Putamen (tissue), 1 donor: Measurements from ENCODE around the gene EHD4.
A peak's percentile ranks its signal among the peaks of the same experiment; 100 is the strongest.

ENCODE experiments used
- DNase-seq: peaks from one replicate; pipeline ENCODE4 v3.0.0-alpha.2; 2016; ENCODE audit warnings: low spot score

The EHD4 gene

DNA sequence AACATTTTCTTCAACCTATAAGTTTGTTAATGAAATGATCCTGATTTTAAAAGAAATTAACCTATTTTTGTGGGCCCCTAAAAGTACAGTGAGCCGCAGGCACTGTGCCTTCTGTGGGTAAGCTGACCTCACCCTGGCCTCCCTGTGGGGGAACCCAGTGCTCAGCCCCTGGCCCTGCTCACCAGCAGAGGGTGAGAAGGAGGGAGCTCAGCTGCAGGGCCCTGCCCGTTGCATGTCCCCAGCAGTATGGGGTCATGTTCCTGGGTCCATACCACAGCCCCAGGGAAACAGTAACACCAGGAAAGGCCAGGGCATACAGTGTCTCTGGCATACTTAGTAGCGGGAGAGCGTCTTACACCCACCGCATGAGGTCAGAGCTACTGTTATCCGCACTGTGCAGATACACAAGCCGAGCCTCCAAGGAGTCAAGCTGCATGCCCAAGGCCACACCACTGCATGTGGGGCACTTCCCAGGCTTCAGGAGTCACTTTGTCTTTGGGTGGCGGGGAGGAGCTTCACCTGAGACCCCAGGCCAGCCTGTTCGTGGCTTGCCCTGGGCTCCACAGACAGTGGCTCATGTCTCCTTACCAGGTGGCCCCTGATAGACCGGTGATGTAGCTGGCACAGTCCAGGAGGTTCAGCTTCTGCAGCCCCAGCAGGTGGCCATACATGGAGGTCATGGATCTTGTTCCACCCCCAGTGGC is 22.6 kb upstream of the EHD4 start:
- DNase-seq: no peak

DNA sequence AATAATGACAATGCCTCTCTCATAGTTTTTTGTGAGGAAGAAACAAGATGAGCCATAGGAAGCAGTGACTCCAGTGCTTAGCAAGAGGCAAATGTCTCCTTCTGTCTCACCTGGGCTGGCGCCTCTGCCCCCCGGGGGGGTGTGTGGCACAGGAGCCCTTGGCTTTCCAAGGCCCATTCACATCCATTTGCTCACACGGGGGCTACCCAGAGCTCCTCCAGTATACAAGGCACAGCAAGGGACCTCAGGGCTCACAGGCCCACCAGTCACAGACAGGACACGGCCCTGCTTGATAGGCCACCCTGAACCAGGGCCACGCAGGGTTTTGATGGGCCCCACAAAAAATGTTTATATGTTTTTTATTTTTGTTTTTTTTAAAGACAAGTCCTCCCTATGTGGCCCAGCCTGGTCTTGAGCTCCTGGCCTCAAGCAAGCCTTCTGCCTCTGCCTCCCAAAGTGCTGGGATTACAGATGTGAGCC is 21.9 kb upstream of the EHD4 start:
- no peak for DNase-seq

- no peak for DNase-seq
Observed at GRCh38 chr15:41993472-41994170, 21.3 kb upstream of the EHD4 start.

GRCh38 chr15:41992803-41993190 is 20.4 kb upstream of the EHD4 start:
- DNase-seq: no peak

DNA sequence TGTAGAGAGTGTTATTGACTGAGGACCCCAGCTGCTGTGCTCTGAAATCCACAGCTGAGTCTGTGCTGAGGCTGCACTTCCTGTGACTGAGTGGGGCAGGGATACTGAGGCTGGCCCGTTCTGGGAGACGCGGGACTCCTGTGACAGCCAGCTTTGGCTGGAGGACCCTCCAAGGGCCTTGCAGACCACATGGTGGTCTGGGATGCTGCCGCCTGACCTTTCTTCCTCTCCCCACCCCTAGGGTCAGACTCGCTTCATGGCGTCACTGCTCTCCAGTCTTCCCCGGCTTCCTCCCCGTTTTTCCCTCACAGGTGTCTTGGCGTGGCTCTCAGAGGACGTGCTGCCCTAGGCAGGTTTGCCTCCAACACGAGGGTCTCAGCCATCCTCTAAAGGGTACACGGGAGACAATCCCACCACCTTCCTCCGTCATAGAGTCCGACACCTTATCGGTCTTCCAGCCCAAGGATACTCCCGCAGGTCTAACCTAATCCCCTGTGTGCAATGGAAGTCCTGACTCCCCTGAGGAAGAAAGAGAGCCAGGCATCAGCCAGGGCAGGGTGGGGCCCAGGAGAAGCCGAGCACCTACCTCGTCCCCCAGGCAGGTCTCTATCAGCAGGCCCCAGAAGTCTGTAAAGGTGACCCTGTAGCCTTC is 19.9 kb upstream of the EHD4 start:
- no peak for DNase-seq

GRCh38 chr15:41990691-41991090 is 18.3 kb upstream of the EHD4 start:
- no peak for DNase-seq

GRCh38 chr15:41990243-41990605 is 17.9 kb upstream of the EHD4 start:
- no peak for DNase-seq

DNA sequence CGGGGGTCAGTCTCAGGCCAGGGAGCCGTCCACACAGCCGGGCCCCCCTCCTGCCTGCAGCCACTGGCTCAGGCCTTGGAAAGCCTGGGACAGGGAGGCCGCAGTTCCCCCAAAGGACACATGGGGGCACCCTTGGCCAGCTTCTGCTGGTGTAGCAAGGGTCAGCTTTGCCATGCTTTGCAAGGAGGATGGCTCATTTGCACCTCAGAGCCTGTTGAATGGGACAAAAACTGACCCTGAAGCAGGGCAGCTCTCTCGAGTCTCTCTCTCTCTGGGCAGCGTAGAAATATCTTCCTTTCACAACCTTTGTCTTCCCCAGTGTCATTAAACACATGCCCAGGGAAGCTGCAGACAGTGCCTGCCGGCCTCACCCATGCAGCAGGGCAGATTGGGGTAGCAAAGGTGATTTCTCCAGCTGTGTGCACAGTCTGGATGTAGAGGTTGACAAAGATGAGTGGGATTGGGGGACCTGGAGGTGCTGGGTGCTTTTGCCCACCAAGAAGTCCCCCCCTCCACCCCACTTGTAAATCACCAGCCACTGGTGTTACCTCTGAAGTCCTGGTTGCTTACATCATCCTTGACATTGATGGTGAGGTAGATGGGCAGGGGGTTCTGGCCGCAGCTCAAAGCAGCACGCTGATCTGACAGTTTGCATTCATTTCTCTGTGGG is 17.4 kb upstream of the EHD4 start:
- peak; percentile 58 for DNase-seq

GRCh38 chr15:41988896-41989572 is 16.7 kb upstream of the EHD4 start:
- no peak for DNase-seq

DNA sequence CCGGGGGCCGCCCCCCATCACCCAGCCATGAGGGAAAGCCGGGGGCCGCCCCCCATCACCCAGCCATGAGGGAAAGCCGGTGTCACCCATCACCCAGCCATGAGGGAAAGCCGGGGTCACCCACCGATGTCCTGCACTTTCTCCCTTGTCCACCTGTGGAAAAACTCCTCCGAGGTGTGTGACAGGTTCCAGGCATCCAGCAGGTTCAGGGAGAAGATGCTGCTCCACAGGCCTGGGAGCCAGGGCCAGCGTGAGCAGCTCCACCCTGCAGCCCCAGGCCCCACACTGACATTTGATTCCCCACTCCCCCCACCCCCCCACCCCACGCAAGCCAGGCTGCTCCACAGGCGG is 15.5 kb upstream of the EHD4 start:
- DNase-seq: no peak

- no peak for DNase-seq
Observed at GRCh38 chr15:41987246-41987924, 15.0 kb upstream of the EHD4 start.

GRCh38 chr15:41985236-41986160 is 13.1 kb upstream of the EHD4 start:
- DNase-seq: no peak

- no peak for DNase-seq
Observed at GRCh38 chr15:41984622-41985021, 12.3 kb upstream of the EHD4 start.

- no peak for DNase-seq
Observed at GRCh38 chr15:41983621-41984571, 11.5 kb upstream of the EHD4 start.

GRCh38 chr15:41983221-41983620 is 10.9 kb upstream of the EHD4 start:
- no peak for DNase-seq

- DNase-seq: no peak
Observed at GRCh38 chr15:41982133-41982930, 10.0 kb upstream of the EHD4 start.

GRCh38 chr15:41981371-41982132 is 9.2 kb upstream of the EHD4 start:
- DNase-seq: no peak
